ENCODE data around the gene GIN1.

The GIN1 gene

GRCh38 chr5:103135461-103135860 is 15.5 kb upstream of the GIN1 start:
- TF ChIP-seq GABPA (IDR thresholded peaks at IDR 0.05; ENCODE audit: low read depth) (no peak), POLR2AphosphoS5 (IDR thresholded peaks at IDR 0.05; ENCODE audit: low read depth) (no peak), SPI1 (IDR thresholded peaks at IDR 0.05; ENCODE audit: borderline replicate concordance, low read depth) (no peak)
- TF ChIP-seq, protein P1, sequence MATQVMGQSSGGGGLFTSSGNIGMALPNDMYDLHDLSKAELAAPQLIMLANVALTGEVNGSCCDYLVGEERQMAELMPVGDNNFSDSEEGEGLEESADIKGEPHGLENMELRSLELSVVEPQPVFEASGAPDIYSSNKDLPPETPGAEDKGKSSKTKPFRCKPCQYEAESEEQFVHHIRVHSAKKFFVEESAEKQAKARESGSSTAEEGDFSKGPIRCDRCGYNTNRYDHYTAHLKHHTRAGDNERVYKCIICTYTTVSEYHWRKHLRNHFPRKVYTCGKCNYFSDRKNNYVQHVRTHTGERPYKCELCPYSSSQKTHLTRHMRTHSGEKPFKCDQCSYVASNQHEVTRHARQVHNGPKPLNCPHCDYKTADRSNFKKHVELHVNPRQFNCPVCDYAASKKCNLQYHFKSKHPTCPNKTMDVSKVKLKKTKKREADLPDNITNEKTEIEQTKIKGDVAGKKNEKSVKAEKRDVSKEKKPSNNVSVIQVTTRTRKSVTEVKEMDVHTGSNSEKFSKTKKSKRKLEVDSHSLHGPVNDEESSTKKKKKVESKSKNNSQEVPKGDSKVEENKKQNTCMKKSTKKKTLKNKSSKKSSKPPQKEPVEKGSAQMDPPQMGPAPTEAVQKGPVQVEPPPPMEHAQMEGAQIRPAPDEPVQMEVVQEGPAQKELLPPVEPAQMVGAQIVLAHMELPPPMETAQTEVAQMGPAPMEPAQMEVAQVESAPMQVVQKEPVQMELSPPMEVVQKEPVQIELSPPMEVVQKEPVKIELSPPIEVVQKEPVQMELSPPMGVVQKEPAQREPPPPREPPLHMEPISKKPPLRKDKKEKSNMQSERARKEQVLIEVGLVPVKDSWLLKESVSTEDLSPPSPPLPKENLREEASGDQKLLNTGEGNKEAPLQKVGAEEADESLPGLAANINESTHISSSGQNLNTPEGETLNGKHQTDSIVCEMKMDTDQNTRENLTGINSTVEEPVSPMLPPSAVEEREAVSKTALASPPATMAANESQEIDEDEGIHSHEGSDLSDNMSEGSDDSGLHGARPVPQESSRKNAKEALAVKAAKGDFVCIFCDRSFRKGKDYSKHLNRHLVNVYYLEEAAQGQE (IDR thresholded peaks at IDR 0.05; ENCODE audit: insufficient replicate concordance, low read depth), result no peak
- TF ChIP-seq, protein P2, sequence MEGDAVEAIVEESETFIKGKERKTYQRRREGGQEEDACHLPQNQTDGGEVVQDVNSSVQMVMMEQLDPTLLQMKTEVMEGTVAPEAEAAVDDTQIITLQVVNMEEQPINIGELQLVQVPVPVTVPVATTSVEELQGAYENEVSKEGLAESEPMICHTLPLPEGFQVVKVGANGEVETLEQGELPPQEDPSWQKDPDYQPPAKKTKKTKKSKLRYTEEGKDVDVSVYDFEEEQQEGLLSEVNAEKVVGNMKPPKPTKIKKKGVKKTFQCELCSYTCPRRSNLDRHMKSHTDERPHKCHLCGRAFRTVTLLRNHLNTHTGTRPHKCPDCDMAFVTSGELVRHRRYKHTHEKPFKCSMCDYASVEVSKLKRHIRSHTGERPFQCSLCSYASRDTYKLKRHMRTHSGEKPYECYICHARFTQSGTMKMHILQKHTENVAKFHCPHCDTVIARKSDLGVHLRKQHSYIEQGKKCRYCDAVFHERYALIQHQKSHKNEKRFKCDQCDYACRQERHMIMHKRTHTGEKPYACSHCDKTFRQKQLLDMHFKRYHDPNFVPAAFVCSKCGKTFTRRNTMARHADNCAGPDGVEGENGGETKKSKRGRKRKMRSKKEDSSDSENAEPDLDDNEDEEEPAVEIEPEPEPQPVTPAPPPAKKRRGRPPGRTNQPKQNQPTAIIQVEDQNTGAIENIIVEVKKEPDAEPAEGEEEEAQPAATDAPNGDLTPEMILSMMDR (IDR thresholded peaks at IDR 0.05; ENCODE audit: insufficient read depth, low read length), result no peak
- Histone ChIP-seq H3K27me3 (ENCODE audit: insufficient read depth, poor library complexity, severe bottlenecking) (no peaks in the 10 kb centered on the region), H3K27ac (replicated peaks) (no peak overlapping the region), H3K4me3 (replicated peaks; ENCODE audit: insufficient read depth, low read length) (no peak overlapping the region)
- no peak for DNase-seq (ENCODE audit: low read depth in 1 of 2, low spot score in 1 of 2)

DNA sequence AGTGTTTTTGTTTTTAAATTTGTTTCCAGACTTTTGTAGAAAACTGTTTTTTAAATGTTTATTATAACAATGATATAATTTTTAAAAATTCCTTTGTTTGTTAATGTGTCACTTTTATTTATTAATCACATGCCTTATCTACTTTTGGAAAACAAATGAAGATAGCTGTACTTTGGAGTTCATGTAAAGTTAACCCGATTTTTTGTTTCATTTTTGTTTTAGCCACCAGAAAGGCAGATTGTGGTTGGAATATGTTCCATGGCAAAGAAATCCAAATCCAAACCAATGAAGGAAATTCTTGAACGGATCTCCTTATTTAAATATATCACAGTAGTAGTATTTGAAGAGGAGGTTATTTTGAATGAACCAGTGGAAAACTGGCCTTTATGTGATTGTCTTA is 13.3 kb upstream of the GIN1 start:
- Histone ChIP-seq H3K27me3 (ENCODE audit: insufficient read depth, poor library complexity, severe bottlenecking) (no peaks in the 10 kb centered on the region), H3K4me3 (replicated peaks; ENCODE audit: insufficient read depth, low read length) (no peak overlapping the region), H3K27ac (replicated peaks) (no peak overlapping the region)
- DNase-seq (ENCODE audit: low read depth in 1 of 2, low spot score in 1 of 2), result no peak
- TF ChIP-seq GABPA (IDR thresholded peaks at IDR 0.05; ENCODE audit: low read depth) (no peak), POLR2AphosphoS5 (IDR thresholded peaks at IDR 0.05; ENCODE audit: low read depth) (no peak), SPI1 (IDR thresholded peaks at IDR 0.05; ENCODE audit: borderline replicate concordance, low read depth) (no peak)
- TF ChIP-seq, protein P2 (IDR thresholded peaks at IDR 0.05; ENCODE audit: insufficient read depth, low read length), result no peak
- TF ChIP-seq, protein P1 (IDR thresholded peaks at IDR 0.05; ENCODE audit: insufficient replicate concordance, low read depth), result no peak

- H3K27ac ChIP-seq (replicated peaks), result no peak overlapping the region
- TF ChIP-seq GABPA (IDR thresholded peaks at IDR 0.05; ENCODE audit: low read depth), result no peak
- TF ChIP-seq, protein P2 (IDR thresholded peaks at IDR 0.05; ENCODE audit: insufficient read depth, low read length), result no peak
- TF ChIP-seq, protein P1 (IDR thresholded peaks at IDR 0.05; ENCODE audit: insufficient replicate concordance, low read depth), result no peak
- DNase-seq (ENCODE audit: low read depth in 1 of 2, low spot score in 1 of 2), result no peak
- H3K27me3 ChIP-seq (ENCODE audit: insufficient read depth, poor library complexity, severe bottlenecking), result no peaks in the 10 kb centered on the region
- H3K4me3 ChIP-seq (replicated peaks; ENCODE audit: insufficient read depth, low read length), result no peak overlapping the region
Measured at GRCh38 chr5:103132684-103133083, 12.7 kb upstream of the GIN1 start.

Data from HL-60 (cell line).